Endometrial microvascular endothelial cells (primary cell): ENCODE data around the gene DIPK1B. TPM values are rescaled to one million over a fixed set of nuclear protein-coding genes. Genes with fewer than 3 reads are reported as not detected.

Source experiments
- in situ Hi-C: cut with HindIII; loops from 2 replicates; pipeline ENCODE4 v1.10.0; 2017; ENCODE audit warnings: low sequenced_read_pairs, low pct_unique_long_range_greater_than_20kb; ENCODE audit errors: inconsistent ontology term
- total RNA-seq: library from RNA; depleted of rRNA; stranded (reverse); fragments of >200 nt; gene quantifications from one replicate; pipeline ENCODE4 v1.2.3, GENCODE V29; 2015; ENCODE audit errors: inconsistent ontology term

Gene DIPK1B
- total RNA-seq, 1 donor from 2014 or later, result 44.5 TPM

DNA sequence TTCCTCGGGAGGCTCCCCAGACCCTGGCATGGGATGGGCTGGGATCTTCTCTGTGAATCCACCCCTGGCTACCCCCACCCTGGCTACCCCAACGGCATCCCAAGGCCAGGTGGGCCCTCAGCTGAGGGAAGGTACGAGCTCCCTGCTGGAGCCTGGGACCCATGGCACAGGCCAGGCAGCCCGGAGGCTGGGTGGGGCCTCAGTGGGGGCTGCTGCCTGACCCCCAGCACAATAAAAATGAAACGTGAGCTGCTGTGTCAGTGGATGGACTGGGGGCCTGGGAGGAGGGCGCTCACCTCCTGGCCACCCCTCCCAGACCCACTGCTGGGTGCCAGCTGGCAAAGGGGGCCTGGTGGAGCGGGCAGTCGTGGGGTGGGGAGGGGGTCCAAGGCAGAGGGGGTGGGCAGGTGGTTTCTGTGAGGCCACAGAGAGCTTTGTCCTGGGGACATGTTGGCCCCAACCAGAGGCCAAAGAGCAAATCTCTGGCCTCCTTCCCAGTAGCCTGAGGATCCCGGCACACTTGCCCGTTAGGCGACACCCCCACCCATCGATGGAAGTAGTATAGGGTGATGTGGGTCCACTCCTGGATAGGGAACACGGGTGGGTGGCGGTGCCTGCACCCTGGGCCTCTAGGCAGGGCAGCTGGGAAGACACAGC is 39.8 kb upstream of the DIPK1B start:
- in situ Hi-C loops, result no loop called here

DNA sequence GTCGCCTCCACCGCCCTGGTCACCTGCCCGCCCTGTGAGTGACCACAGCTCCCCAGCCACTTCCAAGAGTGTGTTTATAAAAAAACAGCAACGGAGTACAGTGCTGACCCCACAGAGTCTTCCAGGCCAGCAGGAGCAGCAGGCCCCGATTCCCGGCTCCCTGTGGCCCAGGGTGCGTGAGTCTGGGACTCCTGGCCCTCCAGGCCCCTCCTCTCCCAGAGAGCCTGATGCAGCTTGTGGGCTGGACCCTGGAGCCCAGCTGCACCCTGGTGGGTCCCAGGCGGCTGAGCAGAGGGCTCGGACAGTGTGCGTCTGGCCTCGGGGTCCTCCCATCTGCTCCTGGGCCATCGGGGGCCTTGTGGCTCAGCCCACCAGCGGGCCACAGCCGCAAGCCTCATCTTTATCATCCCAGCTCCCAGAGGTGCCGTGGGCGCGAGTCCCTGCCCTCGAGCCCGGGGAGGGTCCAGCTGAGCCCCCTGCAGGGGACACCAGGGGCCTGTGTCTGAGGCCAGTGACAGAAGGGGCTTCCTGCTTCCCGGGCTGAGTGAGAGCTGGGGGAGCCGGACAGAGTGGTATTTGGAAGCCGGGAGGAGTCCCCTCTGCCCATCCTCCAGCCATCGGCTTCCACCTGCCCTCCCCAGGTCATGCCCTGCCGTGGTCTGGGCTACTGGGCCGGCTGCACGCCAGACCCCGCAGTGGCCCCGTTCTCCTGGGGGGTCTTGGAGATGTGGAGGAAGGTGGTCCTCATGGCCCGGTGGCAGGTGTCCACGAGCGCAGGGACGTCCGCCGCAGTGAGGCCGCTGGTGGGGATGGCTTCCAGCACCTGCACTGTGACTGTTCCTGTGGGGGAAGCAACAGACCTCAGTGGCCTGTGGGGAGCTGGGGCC is 39.0 kb upstream of the DIPK1B start:
- in situ Hi-C loops, result no loop called here

DNA sequence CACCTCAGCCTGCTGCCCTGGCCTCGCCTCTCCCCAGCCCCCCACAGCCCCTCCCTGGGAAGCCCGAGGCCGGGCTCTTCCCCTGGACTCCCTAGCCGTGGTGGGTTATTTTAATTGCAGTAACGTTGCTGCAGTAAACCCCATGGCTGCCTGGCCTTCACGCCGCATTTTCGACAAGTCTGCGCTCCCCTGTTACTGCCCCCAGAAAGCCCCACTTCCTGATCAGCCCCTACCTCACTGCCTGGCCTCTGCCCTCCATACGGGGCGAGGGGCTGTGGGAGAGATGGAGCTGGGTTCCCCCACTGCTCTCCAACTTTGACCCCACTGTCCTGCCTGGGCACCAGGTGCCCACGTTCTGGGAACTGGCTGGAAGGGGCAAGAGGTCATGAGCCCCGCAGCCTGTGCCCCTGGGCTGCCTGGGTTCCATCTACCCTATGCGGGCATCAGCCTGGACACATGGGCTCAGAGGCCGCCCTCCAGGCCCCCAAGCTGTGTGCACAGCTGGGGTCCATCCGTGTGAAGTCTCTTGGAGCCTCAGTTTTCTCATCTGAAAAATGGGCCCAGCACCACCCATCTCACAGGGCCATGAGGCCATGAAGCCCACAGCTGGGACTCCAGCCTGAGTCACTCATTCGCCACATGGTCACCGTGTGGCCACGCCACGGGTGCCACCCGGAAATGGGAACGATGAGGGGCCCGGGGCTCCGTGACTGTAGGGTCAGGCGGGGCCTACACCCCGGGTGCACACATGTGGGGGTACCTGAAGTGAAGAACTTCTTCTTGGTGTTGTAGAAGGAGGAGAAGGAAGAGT is 38.2 kb upstream of the DIPK1B start:
- in situ Hi-C loops, result no loop called here

DNA sequence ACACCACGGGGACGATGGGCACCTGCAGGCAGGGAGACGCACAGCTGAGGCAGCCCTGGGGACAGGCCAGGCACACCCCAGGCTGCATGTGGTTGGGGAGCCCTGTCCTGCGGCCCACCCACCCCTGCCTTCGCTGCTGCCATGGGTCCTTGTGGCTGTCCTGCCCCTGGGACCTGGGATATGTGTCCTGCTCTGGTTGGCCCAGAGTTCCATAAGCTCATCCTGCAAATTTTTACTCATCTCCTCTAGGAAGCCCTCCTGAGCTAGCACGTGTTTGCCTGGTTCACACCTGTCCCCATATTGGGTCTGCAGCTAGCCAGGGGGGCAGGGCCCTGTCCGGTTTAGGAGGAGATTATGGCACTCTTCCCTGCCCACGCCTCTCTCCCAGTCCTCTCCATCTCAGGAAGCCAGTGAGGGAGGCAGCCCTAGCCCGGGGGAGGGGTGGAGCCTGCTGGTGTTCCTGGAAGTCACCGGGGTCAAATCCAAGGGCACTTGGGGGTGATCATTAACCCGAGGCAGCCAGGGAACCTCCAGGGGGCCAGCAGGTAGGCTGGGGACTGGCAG is 37.5 kb upstream of the DIPK1B start:
- in situ Hi-C loops, result no loop called here

DNA sequence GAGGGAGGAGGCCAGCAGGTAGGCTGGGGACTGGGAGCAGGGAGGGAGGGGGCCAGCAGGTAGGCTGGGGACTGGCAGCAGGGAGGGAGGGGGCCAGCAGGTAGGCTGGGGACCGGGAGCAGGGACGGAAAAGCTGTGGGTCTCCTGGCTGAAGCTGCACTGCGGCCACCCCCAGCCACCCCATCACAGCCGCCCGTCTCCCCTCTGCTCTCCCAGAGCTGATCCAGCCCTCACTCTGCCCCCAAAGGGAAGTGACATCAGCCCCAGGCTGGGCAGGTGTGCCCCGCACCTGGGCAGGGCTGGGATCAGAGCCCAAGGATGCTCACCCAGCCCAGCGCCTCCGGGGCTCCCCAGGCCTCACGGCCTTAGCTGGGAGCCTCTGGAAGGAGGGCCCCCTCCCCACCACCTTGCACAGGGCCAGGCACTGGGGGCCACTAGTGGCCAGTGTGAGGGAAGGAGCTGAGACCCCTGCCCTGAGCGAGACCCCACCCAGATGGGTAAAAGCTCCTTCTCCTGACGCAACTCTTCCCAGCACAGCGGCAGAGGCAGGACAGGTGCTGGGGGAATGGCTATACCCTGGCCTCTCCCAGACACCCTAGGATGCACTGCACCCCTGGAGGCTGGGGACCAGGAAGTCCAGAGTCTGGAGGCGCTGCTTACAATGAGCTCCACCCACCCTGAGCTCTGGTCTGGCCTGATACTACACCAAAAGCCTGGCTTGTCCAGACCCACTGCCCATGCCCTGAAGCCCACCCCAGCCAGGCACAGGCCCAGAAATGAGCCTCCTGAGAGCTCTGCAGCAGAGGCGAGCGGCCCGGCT is 36.7 kb upstream of the DIPK1B start:
- in situ Hi-C loops, result no loop called here

DNA sequence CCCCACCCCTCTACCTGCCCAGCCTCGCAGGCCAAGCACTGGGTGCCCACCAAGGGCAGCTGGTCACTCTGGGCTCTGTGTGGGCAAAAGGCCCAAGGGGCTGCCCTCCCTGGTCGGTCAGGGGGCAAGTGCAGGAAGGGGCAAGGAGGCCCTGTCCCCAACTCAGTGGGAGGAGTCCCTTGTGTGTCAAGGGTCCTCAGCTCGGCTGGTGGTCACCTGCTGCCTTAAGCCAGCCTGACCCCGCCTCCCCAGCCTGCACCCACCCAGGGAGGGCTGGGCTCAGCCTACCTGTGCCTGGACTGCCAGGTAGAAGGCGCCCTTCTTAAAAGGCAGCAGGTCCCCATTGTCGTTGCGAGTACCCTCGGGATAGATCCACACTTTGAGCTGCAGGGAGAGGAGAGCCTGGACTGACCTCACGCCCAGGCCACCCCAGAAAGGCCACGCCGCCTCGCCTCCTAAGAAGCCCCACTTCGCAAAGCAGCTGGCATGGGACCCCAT is 36.0 kb upstream of the DIPK1B start:
- in situ Hi-C loops, result no loop called here

DNA sequence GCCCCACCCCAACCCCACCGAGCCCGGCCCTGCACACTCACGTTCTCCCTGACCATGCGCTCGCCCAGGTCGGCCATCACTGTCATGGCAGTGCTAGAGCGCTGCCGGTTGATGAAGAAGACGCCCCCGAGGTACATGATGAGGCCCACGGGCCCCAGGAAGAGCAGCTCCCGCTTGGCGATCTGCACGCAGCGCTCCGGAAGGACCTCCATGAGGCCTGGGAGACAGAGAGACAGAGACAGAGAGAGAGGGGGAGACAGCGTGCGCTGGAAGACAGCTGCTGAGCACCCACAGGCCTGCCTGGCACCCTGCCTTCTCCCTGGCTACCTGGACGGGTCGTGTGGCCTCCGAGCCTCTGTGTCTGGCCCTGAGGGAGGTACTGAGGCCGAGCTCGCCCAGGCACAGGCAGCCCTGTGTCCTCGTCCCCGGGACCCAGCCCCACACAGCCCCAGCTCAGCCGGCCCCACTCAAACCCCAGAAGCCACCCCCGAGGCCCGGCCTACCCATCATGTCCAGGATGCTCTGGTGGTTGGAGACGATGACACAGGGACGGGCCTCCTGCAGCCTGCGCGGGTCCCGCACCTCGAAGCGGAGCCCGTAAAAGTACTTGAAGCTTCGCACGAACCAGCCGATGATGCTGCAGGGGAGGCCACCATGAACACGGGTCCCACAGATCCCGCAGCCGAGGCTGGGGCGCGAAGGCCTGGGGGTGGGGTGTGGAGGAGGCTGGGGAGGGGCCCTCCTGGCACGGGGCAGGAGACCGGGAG is 35.3 kb upstream of the DIPK1B start:
- in situ Hi-C loops, result no loop called here

DNA sequence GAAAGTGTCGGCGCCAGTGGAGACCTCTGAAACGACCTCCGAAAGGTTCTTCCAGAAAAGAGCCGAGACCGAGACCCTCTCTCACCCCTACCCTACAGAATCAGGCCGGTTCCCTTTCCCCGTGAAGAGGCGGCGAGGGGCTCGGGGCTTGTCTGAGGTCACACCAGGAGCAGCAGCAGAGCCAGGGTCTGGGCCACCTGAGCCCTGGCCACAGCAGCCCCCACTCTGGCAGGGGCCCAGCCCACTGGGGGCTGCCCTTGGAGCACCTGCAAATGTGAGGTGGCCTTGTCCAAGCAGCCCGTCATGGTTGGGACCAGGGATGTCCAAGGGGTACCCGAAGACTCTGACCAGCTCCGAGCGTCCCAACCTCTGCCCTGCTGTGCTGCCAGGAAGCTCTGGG is 34.3 kb upstream of the DIPK1B start:
- in situ Hi-C loops, result no loop called here

DNA sequence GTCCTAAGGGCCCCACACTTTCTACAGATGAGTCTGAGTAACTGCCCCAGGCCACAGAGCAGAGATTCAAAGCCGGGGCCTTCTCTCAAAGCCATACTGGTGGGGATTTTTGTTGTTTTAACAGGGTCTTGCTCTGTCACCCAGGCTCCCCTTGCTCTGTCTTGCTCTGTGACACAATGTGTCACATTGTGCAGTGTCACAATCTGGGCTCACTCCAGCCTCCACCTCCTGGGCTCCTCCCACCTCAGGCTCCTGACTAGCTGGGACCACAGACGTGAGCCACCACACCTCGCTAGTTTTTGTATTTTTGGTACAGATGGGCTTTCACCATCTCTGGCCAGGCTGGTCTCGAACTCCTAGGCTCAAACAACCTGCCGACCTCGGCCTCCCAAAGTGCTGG is 33.7 kb upstream of the DIPK1B start:
- in situ Hi-C loops, result no loop called here

DNA sequence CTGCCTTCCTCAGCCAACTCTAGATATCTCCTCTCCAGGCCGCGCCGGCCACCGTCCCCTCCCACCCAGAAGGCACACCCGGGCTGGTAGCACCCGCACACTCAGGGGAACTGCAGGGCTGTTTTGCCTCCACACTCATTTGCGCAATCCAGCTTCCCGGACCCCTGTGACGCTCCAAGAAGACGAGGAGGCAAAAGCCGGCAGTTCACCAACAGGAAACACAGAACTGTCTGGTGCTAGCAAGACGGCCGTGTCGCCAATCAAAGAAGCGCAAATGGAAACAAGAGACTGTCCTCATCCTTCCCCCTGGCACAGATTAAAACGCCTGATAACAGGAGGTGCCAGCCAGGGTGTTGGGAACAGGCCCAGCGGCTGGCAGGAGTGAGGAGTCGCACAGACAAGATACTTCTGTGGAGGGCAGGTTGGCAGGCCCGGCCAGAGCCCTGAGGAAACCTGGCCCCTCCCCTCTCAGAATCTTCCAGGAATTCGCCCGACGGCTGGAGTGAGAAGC is 32.9 kb upstream of the DIPK1B start:
- in situ Hi-C loops, result no loop called here

DNA sequence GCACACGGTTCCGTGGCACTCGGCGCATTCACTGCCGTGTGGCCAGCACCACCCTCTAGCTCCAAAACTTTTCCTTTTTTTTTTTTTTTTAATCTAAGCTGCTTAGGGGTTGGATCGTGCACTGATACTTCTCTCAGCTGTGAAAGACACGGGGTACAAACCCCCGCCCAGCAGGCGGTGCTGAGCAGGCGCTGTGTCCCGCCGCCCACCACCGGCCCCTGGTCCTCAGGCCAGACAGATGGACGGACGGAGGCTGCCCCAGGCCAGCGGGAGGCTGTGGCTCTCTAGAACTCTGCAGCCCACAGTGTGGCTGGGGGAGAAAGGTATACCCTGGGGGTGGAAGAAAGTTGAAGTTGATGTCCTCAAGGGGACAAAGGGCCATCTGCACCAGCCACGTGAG is 31.3 kb upstream of the DIPK1B start:
- in situ Hi-C loops, result no loop called here

DNA sequence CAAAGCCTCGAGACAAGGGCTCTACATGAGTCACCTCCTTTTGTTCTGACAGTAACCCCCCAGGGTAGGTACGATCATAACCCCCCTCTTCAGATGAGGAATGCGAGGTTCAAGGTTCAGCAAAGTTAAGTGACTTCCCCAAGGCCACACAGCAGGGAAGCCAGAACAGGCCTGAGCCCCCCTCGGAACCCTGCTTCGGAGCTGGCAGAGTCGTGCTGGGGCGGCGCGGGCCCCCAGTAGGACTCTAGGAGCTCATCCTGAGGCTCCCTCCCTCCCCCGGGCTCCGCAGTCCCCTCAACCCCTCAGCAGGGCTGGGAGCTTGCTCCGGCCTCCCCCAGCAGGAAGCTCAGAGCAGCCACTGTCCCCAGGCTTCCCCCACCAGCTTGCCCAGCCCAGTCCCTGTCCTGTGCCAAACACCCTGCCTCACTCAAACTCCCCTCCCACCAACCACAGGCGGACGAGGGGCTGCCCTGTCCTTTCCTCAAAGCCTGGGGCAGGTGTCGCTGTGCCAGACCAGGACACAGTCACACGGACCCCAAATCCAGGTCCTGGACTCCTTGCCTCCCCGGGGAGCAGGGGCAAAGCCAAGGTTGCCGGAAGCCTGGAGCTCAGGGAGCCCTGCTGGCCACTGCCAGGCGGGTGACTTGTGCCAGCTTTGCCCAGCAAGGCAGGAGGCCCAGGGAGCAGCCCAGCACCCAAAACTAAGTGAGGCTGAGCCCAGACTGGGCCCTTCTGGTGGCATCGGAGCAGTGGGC is 30.2 kb upstream of the DIPK1B start:
- in situ Hi-C loops, result no loop called here

DNA sequence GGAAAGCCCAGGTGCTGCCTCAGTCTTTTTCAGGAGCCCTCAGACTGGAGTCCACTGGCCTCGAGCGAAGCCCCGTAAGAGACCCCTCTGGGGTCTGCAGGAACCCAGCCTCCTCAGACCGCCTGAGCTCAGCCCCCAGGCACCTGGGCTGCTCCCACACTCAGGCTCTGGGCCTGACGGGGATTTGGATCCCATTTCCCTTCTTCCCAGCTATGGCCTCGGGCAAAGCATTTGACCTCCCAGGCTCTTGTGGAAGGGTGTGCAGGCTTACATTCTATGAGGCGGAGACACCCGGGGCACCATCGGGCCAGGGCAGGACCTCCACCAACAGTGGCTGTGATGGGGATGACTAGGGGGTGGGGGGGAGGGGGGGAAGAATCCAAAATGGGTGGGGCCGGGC is 29.7 kb upstream of the DIPK1B start:
- in situ Hi-C loops, result no loop called here

DNA sequence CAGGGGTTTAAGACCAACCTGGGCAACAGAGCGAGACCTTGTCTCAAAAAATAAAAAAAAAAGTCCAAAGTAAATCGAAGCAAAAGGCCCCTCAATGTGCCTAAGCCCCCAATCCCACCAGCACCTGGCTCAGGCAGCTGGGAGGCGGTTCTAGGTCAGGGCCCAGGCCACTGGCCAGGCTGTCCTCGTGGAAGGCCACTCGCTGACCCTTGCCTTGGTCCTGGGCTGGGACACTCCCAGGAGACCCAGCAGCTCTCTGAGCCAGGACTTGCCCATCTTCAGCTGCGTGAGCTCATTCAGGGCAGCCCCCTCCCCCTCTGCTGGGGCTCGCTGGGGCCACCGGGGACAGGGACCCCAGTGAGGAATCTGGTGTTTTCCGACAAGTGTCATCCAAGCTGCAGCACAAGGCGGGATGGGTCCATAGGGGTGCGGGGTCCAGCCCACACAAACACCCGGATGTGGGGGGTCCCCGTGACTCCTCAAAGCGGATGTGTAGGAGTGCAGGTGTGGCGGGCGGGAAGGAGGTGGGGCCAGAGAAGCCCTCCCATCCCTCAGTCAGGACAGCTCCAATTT is 29.1 kb upstream of the DIPK1B start:
- in situ Hi-C loops, result no loop called here

DNA sequence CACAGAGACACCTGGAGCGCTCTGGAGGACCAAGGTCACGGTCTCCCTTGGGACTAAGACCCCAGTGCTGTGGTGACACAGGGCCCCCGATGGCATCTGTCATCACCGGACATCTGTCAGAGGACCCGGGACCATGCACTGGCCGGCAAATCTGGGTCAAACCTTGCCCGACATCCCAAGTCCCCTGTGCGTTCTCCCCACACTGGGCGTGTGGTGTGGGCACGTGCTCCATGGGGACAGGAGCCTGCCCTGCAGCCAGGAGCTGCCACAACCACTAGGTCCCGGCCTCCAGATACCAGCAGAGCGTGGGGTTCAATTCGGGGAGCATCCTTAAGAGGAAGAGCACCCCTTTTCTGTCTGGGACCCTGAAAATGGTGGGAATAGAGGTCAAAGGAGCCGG is 28.6 kb upstream of the DIPK1B start:
- in situ Hi-C loops, result no loop called here

DNA sequence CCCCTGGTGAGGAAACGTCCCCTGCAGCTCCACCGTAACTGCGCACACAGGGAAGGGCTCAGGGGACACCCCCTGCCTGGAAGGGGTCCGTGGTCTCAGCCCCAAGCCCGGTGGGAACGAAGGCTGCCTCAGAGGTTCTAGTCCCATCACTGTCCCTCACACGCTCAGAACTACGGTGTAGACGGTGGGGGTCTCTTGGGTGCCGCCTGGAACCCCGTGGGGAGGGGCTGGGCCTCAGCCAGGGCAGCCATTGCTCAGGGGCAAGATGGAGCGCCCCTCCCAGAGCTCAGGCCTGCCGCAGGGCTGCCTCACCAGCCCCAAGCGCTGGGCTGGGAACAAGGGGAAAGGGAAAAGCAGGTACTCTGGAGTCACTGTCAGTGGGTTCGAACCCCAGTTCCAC is 28.0 kb upstream of the DIPK1B start:
- in situ Hi-C loops, result no loop called here

DNA sequence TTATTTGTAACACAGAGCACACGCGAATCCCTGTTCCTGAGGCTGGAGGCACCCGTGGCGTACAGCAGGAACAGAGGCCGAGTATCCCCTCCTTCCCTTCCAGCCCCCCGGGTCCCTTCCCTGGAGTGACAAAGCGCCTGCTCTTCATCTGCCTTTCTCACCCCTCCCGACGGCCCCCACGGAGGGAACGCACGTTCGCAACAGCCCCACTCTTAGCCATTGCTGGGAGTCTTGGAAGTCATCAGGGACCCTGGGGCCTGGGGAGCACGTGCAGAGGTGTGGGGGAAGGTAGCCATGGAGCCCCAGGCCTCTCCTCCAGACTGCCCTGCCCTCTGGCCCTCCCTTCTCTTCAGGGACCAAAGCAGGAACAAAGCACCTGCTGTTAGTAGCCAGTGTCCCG is 27.6 kb upstream of the DIPK1B start:
- in situ Hi-C loops, result no loop called here
